Calu3 (cell line): Measurements from ENCODE around the gene PSMD14. TPM values are rescaled to one million over a fixed set of nuclear protein-coding genes. Genes with fewer than 3 reads are reported as not detected.
"Not testable (repeated sequence)": the region's sequence is repeated elsewhere in the genome, so short reads cannot be mapped to it uniquely, and the experiment has no call there.

Experiments used
- BruUV-seq: library from RNA; stranded (reverse); fragments of 400-500 nt; replicated peaks from 2 replicates; lab custom pipeline; 2021; lab: Mats Ljungman, UMichigan
- CTCF ChIA-PET: fragments of 300-600 bp; sonication (Branson Sonifier 250); formaldehyde crosslinking; loops from one replicate; lab custom pipeline; 2022; ENCODE audit warnings: antibody characterized with exemption; lab: Charles Lee
- DNase-seq: peaks from one replicate; pipeline ENCODE4 v3.0.0; 2022
- H3K27ac Mint-ChIP-seq: one replicate; pipeline ENCODE4 v1.8.0; 2022; ENCODE audit warnings: mixed read lengths; ENCODE audit not compliant: unreplicated experiment
- H3K27me3 Mint-ChIP-seq: one replicate; pipeline ENCODE4 v1.8.0; 2022; ENCODE audit warnings: mixed read lengths; ENCODE audit not compliant: unreplicated experiment
- H3K36me3 Mint-ChIP-seq: one replicate; pipeline ENCODE4 v1.8.0; 2022; ENCODE audit warnings: mild to moderate bottlenecking, moderate library complexity, mixed read lengths; ENCODE audit not compliant: insufficient read depth, unreplicated experiment
- H3K4me1 Mint-ChIP-seq: one replicate; pipeline ENCODE4 v1.8.0; 2022; ENCODE audit warnings: mild to moderate bottlenecking, low read depth, mixed read lengths; ENCODE audit not compliant: unreplicated experiment
- H3K4me3 Mint-ChIP-seq: one replicate; pipeline ENCODE4 v1.8.0; 2022; ENCODE audit warnings: mild to moderate bottlenecking, low read depth, moderate library complexity, mixed read lengths; ENCODE audit not compliant: unreplicated experiment
- H3K9me3 Mint-ChIP-seq: one replicate; pipeline ENCODE4 v1.8.0; 2022; ENCODE audit warnings: low read depth, mixed read lengths; ENCODE audit not compliant: unreplicated experiment
- CTCF ChIP-seq: fragments of 200-600 bp; IDR thresholded peaks from one replicate; pipeline ENCODE4 v1.8.0; 2022; ENCODE audit warnings: antibody characterized with exemption; ENCODE audit not compliant: unreplicated experiment
- intact Hi-C: fragments of 100-400 bp; cut with micrococcal nuclease; formaldehyde crosslinking; loops from one replicate; pipeline ENCODE4 v1.10.0; 2022; ENCODE audit not compliant: unreplicated experiment
- total RNA-seq: library from RNA; stranded (reverse); gene quantifications from 2 replicates; pipeline ENCODE4 v1.2.3, GENCODE V29; 2022

PSMD14 gene
- total RNA-seq, 1 experiment from 2014 or later: 97.4 TPM

- BruUV-seq: no TSS peak
- DNase-seq: no peak
- Mint-ChIP-seq H3K27ac (no peak overlapping the region), H3K4me3 (no peak overlapping the region), H3K9me3 (peaks cover 2% of the 10 kb centered on the region), H3K36me3 (no peaks in the 10 kb centered on the region), H3K4me1 (no peaks in the 10 kb centered on the region), H3K27me3 (no peaks in the 10 kb centered on the region)
- CTCF ChIA-PET: no interaction called here
- intact Hi-C loops: no loop called here
- TF ChIP-seq CTCF: no peak
Observed at GRCh38 chr2:161357097-161357496, 48.9 kb downstream of the PSMD14 start.

GRCh38 chr2:161358838-161359237, 50.6 kb downstream of the PSMD14 start:
- no TSS peak for BruUV-seq
- H3K36me3 Mint-ChIP-seq: peaks cover 8% of the 10 kb centered on the region
- H3K9me3 Mint-ChIP-seq: peaks cover 8% of the 10 kb centered on the region
- no peaks in the 10 kb centered on the region for H3K4me1 Mint-ChIP-seq
- no peak for DNase-seq
- no peaks in the 10 kb centered on the region for H3K27me3 Mint-ChIP-seq
- no peak for TF ChIP-seq CTCF
- CTCF ChIA-PET: no interaction called here
- H3K27ac Mint-ChIP-seq: no peak overlapping the region
- H3K4me3 Mint-ChIP-seq: no peak overlapping the region
- intact Hi-C loops: no loop called here

- H3K36me3 Mint-ChIP-seq, H3K4me1 Mint-ChIP-seq, intact Hi-C loops, H3K4me3 Mint-ChIP-seq, H3K27me3 Mint-ChIP-seq, DNase-seq, H3K27ac Mint-ChIP-seq, H3K9me3 Mint-ChIP-seq, BruUV-seq: not testable (repeated sequence)
- CTCF ChIA-PET: interaction anchor here (0.7 kb wide), 2 partner anchors 9 to 169 kb away, joined by 4 to 5 read pairs; no protein-coding TSS in a partner anchor
Observed at GRCh38 chr2:161360095-161360654, 52.0 kb downstream of the PSMD14 start.

GRCh38 chr2:161362568-161363166, 54.4 kb downstream of the PSMD14 start:
- CTCF ChIA-PET: interaction anchor here (1.1 kb wide), 1 partner anchor 27 kb away, joined by 3 read pairs; no protein-coding TSS in a partner anchor
- no peaks in the 10 kb centered on the region for H3K4me1 Mint-ChIP-seq
- intact Hi-C loops: no loop called here

More at GRCh38 chr2:161362568-161363166, 54.4 kb downstream of the PSMD14 start:
- Mint-ChIP-seq H3K9me3 (peaks cover 8% of the 10 kb centered on the region), H3K27me3 (no peaks in the 10 kb centered on the region), H3K4me3 (no peak overlapping the region), H3K27ac (no peak overlapping the region), H3K36me3 (peaks cover 8% of the 10 kb centered on the region)
- no peak for DNase-seq
- TF ChIP-seq CTCF: no peak
- no TSS peak for BruUV-seq
